Thyroid gland (tissue), 4 donors: ENCODE results near the gene NNT. TPM values are rescaled to one million over a fixed set of nuclear protein-coding genes. Genes with fewer than 3 reads are reported as not detected.

Experiments used
- DNase-seq, 2 donors: peaks; one replicate each; pipeline ENCODE4 v3.0.0-alpha.2; 2019
- H3K27ac ChIP-seq, 3 donors: fragments of 200-600 bp; sonication (generic); 1 replicate in 2 of 3; 2 replicates in 1 of 3; pipeline ENCODE4 v1.5.1; 2016 to 2019; ENCODE audit warnings: mild to moderate bottlenecking in 1 of 3, moderate library complexity in 1 of 3
- H3K27me3 ChIP-seq: fragments of 200-600 bp; sonication (generic); one replicate; pipeline ENCODE4 v1.5.1; 2019
- H3K36me3 ChIP-seq, 2 donors: fragments of 200-600 bp; sonication (generic); one replicate each; pipeline ENCODE4 v1.5.1; 2016 to 2019
- H3K4me1 ChIP-seq, 2 donors: fragments of 200-600 bp; sonication (generic); one replicate each; pipeline ENCODE4 v1.5.1; 2017 to 2019
- H3K4me3 ChIP-seq, 3 donors: fragments of 200-600 bp; sonication (generic); replicated peaks in 1 of 3; 1 replicate in 2 of 3; 2 replicates in 1 of 3; pipeline ENCODE4 v1.5.1; 2016; ENCODE audit warnings: mild to moderate bottlenecking in 1 of 3
- H3K9me3 ChIP-seq: fragments of 200-600 bp; sonication (generic); one replicate; pipeline ENCODE4 v1.5.1; 2017
- POLR2A ChIP-seq, 2 donors: fragments of 450-650 bp; IDR thresholded peaks; one replicate each; pipeline ENCODE4 v1.6.1; 2017; ENCODE audit warnings: antibody characterized with exemption in 2 of 2, mild to moderate bottlenecking in 2 of 2, moderate library complexity in 1 of 2
- WGBS, 2 donors: methylation state at CpG; one replicate each; pipeline ENCODE4 v1.1.5; 2017; 5-methylcytosine and 5-hydroxymethylcytosine counted together
- intact Hi-C: fragments of 100-400 bp; cut with DNase I; formaldehyde crosslinking; loops from one replicate; pipeline ENCODE4 v1.15.1; 2023
- total RNA-seq, 4 donors: library from RNA; depleted of rRNA; stranded (reverse); fragments of >200 nt; gene quantifications; one replicate each; pipeline ENCODE4 v1.2.3, GENCODE V29; 2016
- TF ChIP-seq, protein P1 (sequence below), 6 experiments: fragments of 200-600 bp in 3 of 6; fragments of 450-650 bp in 3 of 6; sonication (generic) in 3 of 6; IDR thresholded peaks; one replicate each; pipeline ENCODE4 v1.5.1; 2016 to 2019; ENCODE audit warnings: antibody characterized with exemption in 6 of 6, mild to moderate bottlenecking in 2 of 6, inconsistent platforms in 1 of 6, moderate library complexity in 1 of 6

NNT gene
- total RNA-seq, 4 donors from 2014 or later = 95.7 to 125 (median 104) TPM

DNA sequence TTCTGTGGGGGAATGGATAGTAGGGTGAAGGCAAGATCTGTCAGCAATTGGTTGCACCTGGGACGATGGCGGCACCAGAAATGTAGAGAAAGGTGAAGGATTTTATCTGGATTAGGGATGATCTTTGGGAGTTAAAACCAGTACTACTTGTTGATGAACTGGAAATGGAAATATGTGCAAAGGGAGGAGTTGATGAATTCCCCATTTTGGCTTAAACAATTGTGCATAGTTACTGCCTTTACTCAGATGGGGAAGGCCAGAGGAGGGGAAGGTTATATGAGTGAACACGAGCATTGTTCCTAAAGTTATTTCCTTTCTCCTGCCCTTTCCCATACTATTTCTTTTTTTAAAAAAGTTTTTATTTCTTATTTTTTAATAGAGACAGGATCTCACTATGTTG, 19.1 kb downstream of the NNT start:
- no peak for TF ChIP-seq POLR2A (IDR thresholded peaks at IDR 0.05)
- TF ChIP-seq, protein P1, sequence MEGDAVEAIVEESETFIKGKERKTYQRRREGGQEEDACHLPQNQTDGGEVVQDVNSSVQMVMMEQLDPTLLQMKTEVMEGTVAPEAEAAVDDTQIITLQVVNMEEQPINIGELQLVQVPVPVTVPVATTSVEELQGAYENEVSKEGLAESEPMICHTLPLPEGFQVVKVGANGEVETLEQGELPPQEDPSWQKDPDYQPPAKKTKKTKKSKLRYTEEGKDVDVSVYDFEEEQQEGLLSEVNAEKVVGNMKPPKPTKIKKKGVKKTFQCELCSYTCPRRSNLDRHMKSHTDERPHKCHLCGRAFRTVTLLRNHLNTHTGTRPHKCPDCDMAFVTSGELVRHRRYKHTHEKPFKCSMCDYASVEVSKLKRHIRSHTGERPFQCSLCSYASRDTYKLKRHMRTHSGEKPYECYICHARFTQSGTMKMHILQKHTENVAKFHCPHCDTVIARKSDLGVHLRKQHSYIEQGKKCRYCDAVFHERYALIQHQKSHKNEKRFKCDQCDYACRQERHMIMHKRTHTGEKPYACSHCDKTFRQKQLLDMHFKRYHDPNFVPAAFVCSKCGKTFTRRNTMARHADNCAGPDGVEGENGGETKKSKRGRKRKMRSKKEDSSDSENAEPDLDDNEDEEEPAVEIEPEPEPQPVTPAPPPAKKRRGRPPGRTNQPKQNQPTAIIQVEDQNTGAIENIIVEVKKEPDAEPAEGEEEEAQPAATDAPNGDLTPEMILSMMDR (IDR thresholded peaks at IDR 0.05) = no peak
- intact Hi-C loops = no loop called here
- H3K27me3 ChIP-seq = no peaks in the 10 kb centered on the region
- no peaks in the 10 kb centered on the region for H3K36me3 ChIP-seq
- no peak overlapping the region for H3K4me3 ChIP-seq
- peaks cover 11 to 14% of the 10 kb centered on the region in 2 donors for H3K4me1 ChIP-seq
- H3K9me3 ChIP-seq = no peaks in the 10 kb centered on the region
- 97% methylated on average over 3 of the region's 3 CpGs for WGBS, 2 donors
- DNase-seq = no peak
- H3K27ac ChIP-seq = peak overlapping the region in 1 of 3 donors; percentile 14

DNA sequence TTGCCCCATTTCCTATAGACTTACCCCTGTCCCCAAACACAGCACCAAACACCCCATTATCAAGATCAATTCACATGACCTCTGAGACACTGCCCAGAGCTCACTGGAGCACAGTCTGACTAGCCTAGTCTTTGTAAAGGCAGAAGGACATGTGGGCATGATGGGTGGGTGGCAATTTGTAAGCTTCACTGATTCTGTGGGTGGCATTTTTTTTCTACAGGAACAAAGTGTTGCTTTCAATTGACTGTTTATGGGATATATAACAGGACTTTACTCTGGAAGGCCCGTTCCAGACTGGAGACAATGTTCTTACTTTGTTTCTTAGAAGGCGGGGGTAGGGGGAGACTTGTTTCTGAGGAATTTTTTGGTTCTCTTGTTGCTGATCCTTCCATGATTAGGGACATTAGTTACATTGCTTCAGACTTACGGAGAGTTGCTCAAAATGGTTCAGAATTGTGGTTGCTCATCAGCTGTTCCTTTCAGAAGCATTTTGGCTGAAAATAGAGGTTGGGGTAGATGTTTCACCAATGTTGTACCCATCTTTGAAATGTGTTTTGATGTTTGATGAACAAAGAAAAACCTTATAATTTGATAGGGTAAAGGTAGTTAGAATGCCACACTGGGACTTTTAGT, 20.2 kb downstream of the NNT start:
- no peaks in the 10 kb centered on the region for H3K36me3 ChIP-seq
- 90 to 96% methylated on average over 3 of the region's 3 CpGs for WGBS, 2 donors
- intact Hi-C loops = no loop called here
- H3K4me3 ChIP-seq = no peak overlapping the region
- H3K9me3 ChIP-seq = no peaks in the 10 kb centered on the region
- H3K27me3 ChIP-seq = no peaks in the 10 kb centered on the region
- DNase-seq = no peak
- peaks cover 13 to 14% of the 10 kb centered on the region in 2 donors for H3K4me1 ChIP-seq
- H3K27ac ChIP-seq = no peak overlapping the region
- TF ChIP-seq, protein P1 (IDR thresholded peaks at IDR 0.05) = no peak
- TF ChIP-seq POLR2A (IDR thresholded peaks at IDR 0.05) = no peak

DNA sequence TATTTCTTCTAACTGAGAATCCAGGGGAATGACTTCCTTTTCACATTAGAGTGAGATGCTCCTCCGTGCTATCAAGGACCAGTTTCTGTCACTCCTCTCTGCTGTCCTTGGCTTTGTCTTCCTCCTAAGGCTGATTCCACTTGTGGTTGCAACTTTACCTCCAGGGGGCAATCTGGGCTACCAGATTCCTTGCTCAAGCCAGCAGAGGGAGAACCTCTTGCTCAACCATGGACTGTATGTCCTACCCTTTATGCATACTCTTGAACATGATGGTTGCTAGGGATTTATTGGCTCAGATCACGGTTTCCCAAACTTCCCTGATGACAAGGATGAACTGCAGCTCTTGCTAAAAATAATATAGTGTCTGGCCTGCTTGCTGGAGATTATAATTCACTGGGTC, 24.0 kb downstream of the NNT start:
- peak overlapping the region in 1 of 3 donors; percentile 2 for H3K27ac ChIP-seq
- DNase-seq = no peak
- H3K36me3 ChIP-seq = no peaks in the 10 kb centered on the region
- TF ChIP-seq, protein P1 (IDR thresholded peaks at IDR 0.05) = peak in 2 of 6 experiments; percentile 10 to 18
- TF ChIP-seq POLR2A (IDR thresholded peaks at IDR 0.05) = no peak
- H3K27me3 ChIP-seq = no peaks in the 10 kb centered on the region
- no peaks in the 10 kb centered on the region for H3K9me3 ChIP-seq
- no peak overlapping the region for H3K4me3 ChIP-seq
- intact Hi-C loops = no loop called here
- peaks cover 3 to 6% of the 10 kb centered on the region in 2 donors for H3K4me1 ChIP-seq
- WGBS, 2 donors = 83 to 85% methylated on average over 2 of the region's 2 CpGs

DNA sequence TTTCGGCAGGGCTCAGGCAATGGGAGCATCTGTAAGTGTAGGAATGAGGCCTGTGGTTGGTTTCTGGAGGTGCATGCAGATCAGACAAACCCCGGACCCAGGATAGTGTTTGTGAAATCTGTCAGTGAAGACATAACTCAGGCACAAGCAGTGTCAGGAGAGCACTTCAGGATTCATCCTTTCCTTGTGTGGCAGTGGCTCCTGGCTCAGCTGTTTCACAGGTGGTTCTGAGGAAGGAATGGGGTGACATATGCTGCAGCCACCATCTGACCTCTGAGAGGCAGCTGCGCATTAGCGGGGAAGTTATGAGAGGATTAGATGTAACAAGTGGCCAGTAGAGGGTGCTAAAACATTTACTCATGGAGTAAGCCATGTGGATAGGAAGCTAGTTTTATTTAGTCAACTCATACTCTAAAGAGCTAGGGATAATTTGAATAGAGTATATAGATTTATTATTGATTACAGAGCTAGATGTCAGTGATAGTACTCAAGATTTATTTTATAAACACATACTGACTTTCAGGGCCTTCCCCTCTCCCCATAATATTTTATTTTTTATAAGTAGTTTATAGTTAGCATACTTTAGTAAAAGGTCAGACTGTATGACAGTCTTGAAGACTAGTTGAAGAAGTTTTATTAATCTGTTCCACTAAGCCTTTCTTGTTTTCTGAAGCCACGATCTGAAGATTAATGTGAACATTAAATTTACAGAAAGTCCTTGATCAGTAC, 28.4 kb downstream of the NNT start:
- no peaks in the 10 kb centered on the region for H3K36me3 ChIP-seq
- intact Hi-C loops = no loop called here
- no peak overlapping the region for H3K4me3 ChIP-seq
- peak; percentile 35 for DNase-seq
- TF ChIP-seq, protein P1 (IDR thresholded peaks at IDR 0.05) = peak; percentile 39 to 77 (median 61)
- no peak for TF ChIP-seq POLR2A (IDR thresholded peaks at IDR 0.05)
- no peak overlapping the region for H3K27ac ChIP-seq
- H3K9me3 ChIP-seq = no peaks in the 10 kb centered on the region
- peaks cover 3 to 6% of the 10 kb centered on the region in 2 donors for H3K4me1 ChIP-seq
- WGBS, 2 donors = 43 to 50% methylated on average over 5 of the region's 5 CpGs
- no peaks in the 10 kb centered on the region for H3K27me3 ChIP-seq

DNA sequence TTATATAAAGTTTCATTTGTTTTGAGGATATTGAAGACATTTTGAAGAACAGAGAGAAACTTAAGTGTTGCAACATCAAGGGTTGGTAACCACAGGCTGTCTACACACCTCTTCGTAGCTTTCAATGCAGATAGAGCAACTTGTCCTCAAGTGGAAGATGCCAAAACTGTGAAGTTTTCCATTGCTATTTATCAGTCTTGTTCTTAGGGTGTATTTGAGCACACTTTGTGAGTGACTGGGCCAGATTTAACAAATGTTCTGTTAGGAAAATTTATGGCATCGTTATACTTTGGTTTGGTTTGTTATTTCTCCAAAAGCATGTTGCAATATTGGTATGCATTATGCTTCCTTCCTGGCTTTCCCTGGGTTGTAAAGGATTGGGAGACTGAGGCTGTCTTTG, 31.6 kb downstream of the NNT start:
- intact Hi-C loops = no loop called here
- TF ChIP-seq, protein P1 (IDR thresholded peaks at IDR 0.05) = no peak
- TF ChIP-seq POLR2A (IDR thresholded peaks at IDR 0.05) = no peak
- Histone ChIP-seq H3K4me1 (peaks cover 0 to 6% of the 10 kb centered on the region in 2 donors), H3K36me3 (no peaks in the 10 kb centered on the region), H3K9me3 (no peaks in the 10 kb centered on the region), H3K4me3 (no peak overlapping the region), H3K27me3 (no peaks in the 10 kb centered on the region), H3K27ac (no peak overlapping the region)
- 88 to 98% methylated on average over 2 of the region's 2 CpGs for WGBS, 2 donors
- no peak for DNase-seq
